ENCODE data around the gene PDXK. TPM values are rescaled to one million over a fixed set of nuclear protein-coding genes. Genes with fewer than 3 reads are reported as not detected.

PDXK gene
- total RNA-seq, 6 experiments from 2014 or later: 52.9 to 87.5 (median 58.9) TPM

DNA sequence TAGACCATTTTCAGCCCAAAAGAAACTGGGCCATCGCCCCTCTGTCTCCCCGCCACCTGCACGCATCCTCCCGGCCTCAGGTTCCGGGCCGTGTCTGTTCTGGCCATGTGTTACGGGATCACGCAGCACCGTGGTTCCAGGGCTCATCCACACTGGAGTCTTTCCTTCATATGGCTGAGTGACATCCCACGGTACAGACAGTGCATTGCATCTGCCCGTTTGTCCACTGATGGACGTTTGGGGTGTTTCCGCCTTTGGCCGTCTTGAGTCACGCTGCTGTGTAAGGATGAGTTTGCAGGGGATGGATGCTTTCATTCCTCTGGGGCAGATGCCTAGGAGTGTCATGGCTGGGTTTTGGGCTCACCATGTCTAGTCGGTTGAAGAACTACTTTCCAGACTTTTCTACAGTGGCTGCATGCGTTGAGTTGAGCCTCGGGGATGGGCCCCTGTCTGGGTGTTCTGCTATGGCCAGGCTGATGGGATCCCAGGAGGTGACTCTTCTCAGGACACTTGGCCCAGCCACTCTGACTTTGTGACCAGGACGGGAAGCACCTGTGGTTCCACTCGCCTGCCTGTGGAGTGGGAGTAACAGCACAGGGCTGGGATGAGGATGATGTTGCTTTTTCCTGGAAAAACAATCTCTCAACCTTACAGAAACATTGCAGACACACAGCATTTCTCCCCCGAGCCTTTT, 87.2 kb downstream of the PDXK start:
- H3K4me1 ChIP-seq: peaks cover 0 to 19% (median 2%) of the 10 kb centered on the region in 4 donors
- ATAC-seq: no peak
- H3K36me3 ChIP-seq: peaks cover 0 to 14% (median 1%) of the 10 kb centered on the region in 4 donors
- 84% methylated on average over 16 of the region's 21 CpGs for WGBS (ENCODE audit: insufficient coverage, low coverage, low lambda C conversion rate, missing lambda C conversion rate)
- H3K27me3 ChIP-seq: no peaks in the 10 kb centered on the region
- TF ChIP-seq POLR2A (IDR thresholded peaks at IDR 0.05): no peak
- TF ChIP-seq, protein P1, sequence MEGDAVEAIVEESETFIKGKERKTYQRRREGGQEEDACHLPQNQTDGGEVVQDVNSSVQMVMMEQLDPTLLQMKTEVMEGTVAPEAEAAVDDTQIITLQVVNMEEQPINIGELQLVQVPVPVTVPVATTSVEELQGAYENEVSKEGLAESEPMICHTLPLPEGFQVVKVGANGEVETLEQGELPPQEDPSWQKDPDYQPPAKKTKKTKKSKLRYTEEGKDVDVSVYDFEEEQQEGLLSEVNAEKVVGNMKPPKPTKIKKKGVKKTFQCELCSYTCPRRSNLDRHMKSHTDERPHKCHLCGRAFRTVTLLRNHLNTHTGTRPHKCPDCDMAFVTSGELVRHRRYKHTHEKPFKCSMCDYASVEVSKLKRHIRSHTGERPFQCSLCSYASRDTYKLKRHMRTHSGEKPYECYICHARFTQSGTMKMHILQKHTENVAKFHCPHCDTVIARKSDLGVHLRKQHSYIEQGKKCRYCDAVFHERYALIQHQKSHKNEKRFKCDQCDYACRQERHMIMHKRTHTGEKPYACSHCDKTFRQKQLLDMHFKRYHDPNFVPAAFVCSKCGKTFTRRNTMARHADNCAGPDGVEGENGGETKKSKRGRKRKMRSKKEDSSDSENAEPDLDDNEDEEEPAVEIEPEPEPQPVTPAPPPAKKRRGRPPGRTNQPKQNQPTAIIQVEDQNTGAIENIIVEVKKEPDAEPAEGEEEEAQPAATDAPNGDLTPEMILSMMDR (IDR thresholded peaks at IDR 0.05): no peak
- DNase-seq: no peak
- no peak overlapping the region for H3K27ac ChIP-seq
- H3K4me3 ChIP-seq: no peak overlapping the region
- intact Hi-C loops (cut with DNase I): loop anchor here (5.0 kb wide), 2 partner anchors 161 to 171 kb away; no protein-coding TSS in a partner anchor
- no peaks in the 10 kb centered on the region for H3K9me3 ChIP-seq

DNA sequence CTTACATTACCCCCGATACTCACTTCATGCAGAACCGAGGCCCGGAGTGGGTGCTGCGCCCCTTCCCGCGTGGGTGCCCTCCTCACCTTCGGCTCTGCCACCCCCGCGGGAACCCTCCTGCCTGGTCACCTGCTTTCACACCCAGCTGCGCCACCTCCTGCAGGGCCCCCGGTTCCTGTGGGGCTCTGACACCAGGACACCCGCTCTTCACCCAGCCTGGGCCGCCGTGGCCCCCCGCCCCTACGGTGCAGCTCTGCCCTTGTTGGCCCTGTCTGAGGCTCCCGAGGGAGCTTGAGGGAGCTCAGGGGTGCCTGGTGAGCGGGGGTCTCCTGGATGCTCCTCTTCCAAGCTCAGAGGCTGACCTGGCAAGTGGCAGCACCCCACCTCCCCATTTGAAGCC, 89.4 kb downstream of the PDXK start:
- Histone ChIP-seq H3K9me3 (no peaks in the 10 kb centered on the region), H3K27me3 (no peaks in the 10 kb centered on the region), H3K4me3 (no peak overlapping the region), H3K4me1 (peaks cover 0 to 33% (median 8%) of the 10 kb centered on the region in 4 donors), H3K27ac (no peak overlapping the region), H3K36me3 (no peaks in the 10 kb centered on the region)
- ATAC-seq: no peak
- TF ChIP-seq, protein P1 (IDR thresholded peaks at IDR 0.05): no peak
- TF ChIP-seq POLR2A (IDR thresholded peaks at IDR 0.05): no peak
- DNase-seq: no peak
- intact Hi-C loops (cut with DNase I): loop anchor here (5.0 kb wide), 2 partner anchors 159 to 169 kb away; no protein-coding TSS in a partner anchor
- WGBS (ENCODE audit: insufficient coverage, low coverage, low lambda C conversion rate, missing lambda C conversion rate): 80% methylated on average over 1 of the region's 18 CpGs

DNA sequence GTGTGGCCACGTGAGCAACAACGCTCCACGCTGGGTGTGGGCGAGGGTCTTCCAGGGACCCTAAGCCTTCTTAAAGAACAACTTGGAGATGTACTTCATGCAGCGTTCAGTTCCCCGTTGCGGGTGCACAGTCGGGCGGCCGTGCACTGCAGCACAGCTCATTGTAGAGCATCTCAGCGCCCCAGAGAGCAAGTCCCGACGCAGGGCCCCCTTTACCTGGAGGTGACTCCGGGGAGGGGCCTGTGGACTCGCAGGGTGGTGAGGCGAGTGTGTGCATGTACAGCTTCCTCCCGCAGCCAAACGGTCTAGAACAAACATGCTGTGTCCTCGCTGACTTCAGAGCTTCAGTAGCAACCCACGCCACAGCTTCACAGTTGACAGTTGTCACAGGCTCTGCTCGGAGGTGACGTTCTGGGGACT, 89.9 kb downstream of the PDXK start:
- Histone ChIP-seq H3K27me3 (no peaks in the 10 kb centered on the region), H3K4me1 (peaks cover 0 to 33% (median 8%) of the 10 kb centered on the region in 4 donors), H3K9me3 (no peaks in the 10 kb centered on the region), H3K4me3 (no peak overlapping the region), H3K36me3 (no peaks in the 10 kb centered on the region), H3K27ac (no peak overlapping the region)
- peak in 2 of 4 donors; percentile 2 to 5 for ATAC-seq
- WGBS (ENCODE audit: insufficient coverage, low coverage, low lambda C conversion rate, missing lambda C conversion rate): 75% methylated on average over 6 of the region's 22 CpGs
- TF ChIP-seq POLR2A (IDR thresholded peaks at IDR 0.05): no peak
- TF ChIP-seq, protein P1 (IDR thresholded peaks at IDR 0.05): no peak
- intact Hi-C loops (cut with DNase I): loop anchor here (5.0 kb wide), 2 partner anchors 158 to 168 kb away; no protein-coding TSS in a partner anchor
- DNase-seq: no peak

DNA sequence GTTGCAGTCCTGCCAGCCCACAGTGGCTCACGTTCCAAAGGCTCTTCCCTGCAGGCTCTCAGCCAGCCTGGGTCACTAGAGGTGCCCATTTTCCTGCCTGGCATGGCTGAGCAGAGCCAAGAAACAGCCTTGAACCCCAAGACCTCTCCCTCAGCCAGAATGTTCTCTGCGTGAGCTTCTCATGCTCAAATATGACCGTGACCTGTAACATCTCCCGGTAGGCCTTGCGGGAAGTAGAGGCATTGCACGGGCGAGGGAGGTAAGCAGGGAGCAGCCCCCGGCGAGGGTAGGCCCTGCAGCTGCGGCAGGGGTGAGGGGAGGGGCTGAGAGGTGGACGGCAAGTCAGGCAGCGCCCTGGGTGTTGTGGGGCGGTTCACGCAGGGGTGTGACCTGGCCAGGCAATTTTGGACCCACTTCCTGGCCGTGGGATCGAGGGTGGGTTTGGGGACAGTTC, 90.4 kb downstream of the PDXK start:
- WGBS (ENCODE audit: insufficient coverage, low coverage, low lambda C conversion rate, missing lambda C conversion rate): 66% methylated on average over 7 of the region's 16 CpGs
- TF ChIP-seq, protein P1 (IDR thresholded peaks at IDR 0.05): no peak
- TF ChIP-seq POLR2A (IDR thresholded peaks at IDR 0.05): no peak
- ATAC-seq (peak; percentile 14 to 64 (median 42)), DNase-seq (peak in 2 of 3 donors; percentile 83 to 84)
- H3K4me1 ChIP-seq: peaks cover 0 to 33% (median 8%) of the 10 kb centered on the region in 4 donors
- peak overlapping the region in 1 of 3 donors; percentile 2 for H3K27ac ChIP-seq
- H3K27me3 ChIP-seq: no peaks in the 10 kb centered on the region
- no peaks in the 10 kb centered on the region for H3K9me3 ChIP-seq
- no peaks in the 10 kb centered on the region for H3K36me3 ChIP-seq
- intact Hi-C loops (cut with DNase I): loop anchor here (5.0 kb wide), 2 partner anchors 158 to 168 kb away; no protein-coding TSS in a partner anchor
- H3K4me3 ChIP-seq: no peak overlapping the region
